SKM-1 treated with dmso at 0.1 percent for 144 hours (cell line): ENCODE data around the gene CETN2.
"Not testable (repeated sequence)": the region's sequence is repeated elsewhere in the genome, so short reads cannot be mapped to it uniquely, and the experiment has no call there.

Experiments
- DNase-seq: peaks from one replicate; lab custom pipeline; 2025; ENCODE audit not compliant: unreplicated experiment; lab: John Stamatoyannopoulos, UW

The CETN2 gene

GRCh38 chrX:152833378-152833777, 2.8 kb upstream of the CETN2 start:
- DNase-seq = no peak

- no peak for DNase-seq
These were observed 2.0 kb upstream of the CETN2 start for GRCh38 chrX:152832520-152832919.

DNA sequence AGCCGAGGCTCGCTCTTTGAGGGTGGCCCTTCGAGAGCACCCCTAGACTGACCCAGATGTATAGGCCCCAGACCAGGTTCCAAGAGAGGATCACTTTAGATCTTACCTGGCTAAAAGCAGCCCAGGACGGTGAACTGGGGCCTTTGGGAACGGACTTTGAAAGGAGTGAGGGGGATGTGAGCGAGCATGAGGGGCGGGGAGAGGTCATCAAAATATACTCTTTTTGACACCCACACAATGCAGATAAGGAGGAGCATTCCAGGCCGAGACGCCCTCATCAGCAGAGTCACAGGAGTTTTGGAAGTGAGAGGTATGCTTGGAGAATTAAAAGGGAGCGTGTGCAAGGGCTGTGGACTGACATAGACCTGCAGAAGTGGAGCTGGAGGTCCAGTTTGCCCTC, 834 bp upstream of the CETN2 start:
- DNase-seq = no peak

- no peak for DNase-seq
These were observed 5.6 kb downstream of the CETN2 start for GRCh38 chrX:152824841-152825374.

DNA sequence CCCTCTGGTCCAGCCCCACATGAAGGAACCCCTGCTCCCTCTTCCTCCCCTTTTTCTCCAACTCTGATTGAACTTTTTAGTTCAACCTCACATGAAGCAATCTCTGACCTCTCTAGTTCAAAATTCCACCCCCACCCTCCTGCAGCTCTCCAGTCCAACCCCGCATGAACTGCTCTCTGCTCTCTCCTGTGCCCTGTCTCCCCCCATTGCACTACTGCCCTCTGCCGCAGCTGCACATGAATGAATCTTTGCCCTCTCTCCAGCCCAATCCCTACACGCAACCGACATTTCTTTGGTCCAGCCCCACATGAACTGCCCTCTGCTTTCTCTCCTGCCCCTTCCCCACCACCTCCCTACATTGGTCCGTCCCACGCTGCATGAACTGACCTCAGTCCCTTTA, 6.9 kb downstream of the CETN2 start:
- DNase-seq = no peak

GRCh38 chrX:152822383-152823086, 8.0 kb downstream of the CETN2 start:
- no peak for DNase-seq

DNA sequence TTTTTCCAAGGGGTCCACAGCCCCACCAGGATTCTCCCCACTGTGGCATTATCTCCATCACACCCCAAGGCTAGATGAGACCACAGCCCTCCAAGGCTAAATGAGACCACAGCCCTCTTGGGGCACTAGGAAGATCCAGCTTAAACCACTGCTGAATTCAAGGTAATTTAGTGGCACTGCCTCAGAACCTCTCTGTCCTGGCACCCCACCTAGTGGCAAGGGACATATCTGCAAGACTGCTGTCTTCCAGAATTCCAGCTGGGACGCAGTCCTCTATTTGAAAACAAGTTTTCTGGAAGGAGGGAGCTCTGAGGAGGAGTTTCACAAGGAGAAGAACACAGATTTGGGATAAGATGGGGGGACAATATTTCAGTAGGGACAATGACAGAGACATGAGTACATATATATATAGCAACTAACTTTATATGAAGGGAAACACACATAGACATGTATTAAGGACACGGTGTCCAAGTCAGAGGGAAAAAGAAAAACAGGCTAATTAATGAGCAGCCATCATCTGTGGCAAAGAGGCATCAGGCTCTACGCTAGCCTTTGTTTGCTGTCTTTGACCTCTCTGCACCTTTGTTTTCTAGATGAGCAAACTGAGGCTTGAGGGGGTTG, 9.3 kb downstream of the CETN2 start:
- no peak for DNase-seq

DNA sequence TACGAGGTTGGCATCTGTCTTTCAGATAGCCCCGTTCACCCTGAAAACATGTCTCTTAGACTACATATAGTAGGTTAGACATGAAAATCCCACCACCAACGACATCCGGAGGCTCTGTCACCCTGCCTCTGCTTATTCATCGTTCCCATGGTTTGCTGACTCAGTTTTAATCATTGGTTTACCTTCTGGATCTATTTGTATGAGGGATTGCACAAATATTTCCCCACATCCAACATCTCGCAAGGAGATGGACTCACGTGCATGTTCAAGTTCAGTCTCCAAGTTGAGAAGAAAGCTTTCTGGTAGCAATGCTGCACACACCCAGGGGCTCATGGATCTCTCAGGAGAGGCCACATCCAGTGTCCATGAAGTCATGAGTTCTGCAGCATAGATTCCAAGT, 10.8 kb downstream of the CETN2 start:
- no peak for DNase-seq

- DNase-seq = no peak
These were observed 11.3 kb downstream of the CETN2 start for GRCh38 chrX:152819266-152819665.

GRCh38 chrX:152818356-152818755, 12.2 kb downstream of the CETN2 start:
- DNase-seq = no peak

DNA sequence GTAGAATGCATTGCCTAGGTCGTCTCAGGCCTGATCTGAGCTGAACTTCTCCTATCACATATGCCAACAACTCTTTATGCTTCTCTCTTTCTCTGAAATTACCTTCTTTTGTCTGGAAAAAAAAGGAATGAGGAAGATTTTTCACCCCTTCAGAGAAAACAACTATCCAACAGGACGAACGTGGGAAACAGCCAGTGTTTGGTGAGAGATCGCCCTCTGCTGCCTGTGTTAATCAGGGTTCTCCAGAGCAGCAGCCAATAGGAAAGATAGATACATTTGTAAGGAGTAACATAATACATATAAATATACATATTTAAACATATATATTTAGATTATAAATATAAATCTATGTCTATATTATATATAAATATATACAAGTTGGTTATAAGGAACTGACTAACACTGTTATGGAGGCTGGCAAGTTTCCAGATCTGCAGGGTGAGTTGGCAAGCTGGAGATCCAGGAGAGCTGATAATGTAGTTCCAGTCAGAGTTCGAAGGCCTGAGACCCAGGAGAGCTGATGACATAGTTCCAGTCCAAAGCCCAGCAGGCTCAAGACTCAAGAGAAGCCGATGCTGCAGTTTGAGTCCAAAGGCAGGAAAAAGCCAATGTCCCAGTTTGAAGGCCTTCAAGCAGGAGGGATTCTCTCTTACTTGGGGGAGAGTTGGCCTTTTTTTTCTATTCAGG, 13.3 kb downstream of the CETN2 start:
- DNase-seq = peak; percentile 1

- no peak for DNase-seq
These were observed 16.5 kb downstream of the CETN2 start for GRCh38 chrX:152814048-152814447.

DNA sequence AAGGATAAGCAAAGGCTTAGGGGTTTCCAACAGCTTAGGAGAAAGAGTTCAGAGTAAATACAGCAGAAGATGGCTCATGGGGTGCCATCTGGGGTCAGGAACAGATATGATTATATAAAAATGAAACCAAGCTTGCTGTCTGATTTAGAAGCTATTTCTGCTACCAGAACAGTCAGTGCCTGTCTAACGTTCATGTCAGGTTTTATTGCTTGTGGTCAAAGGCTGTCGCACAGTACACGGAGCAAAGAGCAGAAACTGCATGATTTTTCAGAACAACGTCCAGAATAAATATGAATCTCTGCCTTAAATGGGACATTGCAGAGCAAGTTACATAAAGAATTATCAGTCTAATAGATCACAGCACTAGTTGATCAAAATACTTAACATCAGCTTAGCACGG, 17.4 kb downstream of the CETN2 start:
- no peak for DNase-seq

GRCh38 chrX:152810403-152810802, 20.2 kb downstream of the CETN2 start:
- DNase-seq = no peak

- DNase-seq = no peak
These were observed 24.5 kb downstream of the CETN2 start for GRCh38 chrX:152806035-152806434.

GRCh38 chrX:152798945-152799344, 31.6 kb downstream of the CETN2 start:
- DNase-seq = no peak

DNA sequence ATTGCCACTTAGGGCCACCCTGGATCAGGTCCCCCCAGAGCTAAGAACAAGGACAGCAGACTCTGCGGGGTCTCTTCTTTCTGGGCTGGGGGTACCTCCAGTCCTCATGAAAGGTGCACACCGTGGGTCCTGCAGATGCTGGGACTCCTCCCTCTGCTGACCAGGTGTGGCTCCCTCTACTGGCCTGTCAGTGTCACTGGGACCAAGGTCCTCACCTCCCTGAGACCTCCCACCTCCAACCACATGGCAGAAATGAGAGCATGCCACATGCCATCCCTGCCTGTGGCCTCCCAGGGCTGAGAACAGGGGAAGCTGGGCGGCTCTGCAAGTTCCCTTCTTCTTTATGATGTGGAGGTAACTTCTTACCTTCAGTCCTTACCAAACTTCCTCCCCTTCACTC, 43.5 kb downstream of the CETN2 start:
- not testable (repeated sequence) for DNase-seq
